IMR-90 (cell line): ENCODE data around the gene CTSS. TPM values are rescaled to one million over a fixed set of nuclear protein-coding genes. Genes with fewer than 3 reads are reported as not detected.
"Not testable (repeated sequence)": the region's sequence is repeated elsewhere in the genome, so short reads cannot be mapped to it uniquely, and the experiment has no call there.

Experiments used
- ATAC-seq: fragments of 200-7000 bp; cut with Tn5 transposase; 2 replicates; pipeline ENCODE4 v1.9.1; 2020; ENCODE audit warnings: low read depth, mild to moderate bottlenecking, moderate library complexity
- BruUV-seq: library from RNA; stranded (reverse); fragments of 400-500 nt; replicated peaks from 2 replicates; lab custom pipeline; 2021; lab: Mats Ljungman, UMichigan
- CTCF ChIA-PET: fragments of 300-600 bp; formaldehyde crosslinking; extraction: SDS; loops from one replicate; lab custom pipeline; 2021; ENCODE audit warnings: antibody characterized with exemption; lab: Yijun Ruan, JAX
- POLR2A ChIA-PET: fragments of 300-600 bp; sonication (Branson Sonifier 250); formaldehyde crosslinking; loops from one replicate; lab custom pipeline; 2022; ENCODE audit warnings: antibody characterized with exemption; ENCODE audit not compliant: unreplicated experiment; lab: Charles Lee
- DNase-seq: peaks from one replicate; pipeline ENCODE4 v3.0.0; 2013
- H2AFZ ChIP-seq: replicated peaks from 2 replicates; pipeline ENCODE3; 2013; ENCODE audit warnings: low read length, mild to moderate bottlenecking; ENCODE audit not compliant: poor library complexity
- H2AK5ac ChIP-seq: 2 replicates; pipeline ENCODE4 v1.6.1; 2013; ENCODE audit warnings: low read depth, low read length, inconsistent platforms
- H2AK9ac ChIP-seq: replicated peaks from 2 replicates; pipeline ENCODE3; 2013; ENCODE audit warnings: mild to moderate bottlenecking, low read depth, low read length, moderate library complexity; ENCODE audit not compliant: poor library complexity
- H2BK120ac ChIP-seq: 2 replicates; pipeline ENCODE4 v1.6.1; 2013; ENCODE audit warnings: low read depth, low read length, inconsistent platforms
- H2BK15ac ChIP-seq: 3 replicates; pipeline ENCODE4 v1.6.1; 2013; ENCODE audit warnings: low read depth, low read length, inconsistent platforms
- H2BK20ac ChIP-seq: 2 replicates; pipeline ENCODE4 v1.6.1; 2013; ENCODE audit warnings: low read depth, mild to moderate bottlenecking, inconsistent platforms, low read length, moderate library complexity
- H2BK5ac ChIP-seq: 2 replicates; pipeline ENCODE4 v1.6.1; 2013; ENCODE audit warnings: mild to moderate bottlenecking, low read depth, low read length, inconsistent platforms; ENCODE audit not compliant: poor library complexity, severe bottlenecking
- H3K14ac ChIP-seq: replicated peaks from 2 replicates; pipeline ENCODE4 v1.6.1; 2013; ENCODE audit warnings: low read depth, low read length, inconsistent platforms
- H3K18ac ChIP-seq: 2 replicates; pipeline ENCODE4 v1.6.1; 2013; ENCODE audit warnings: low read depth, low read length, control low read depth
- H3K23ac ChIP-seq: 2 replicates; pipeline ENCODE4 v1.6.1; 2013; ENCODE audit warnings: low read depth, low read length, inconsistent platforms
- H3K27ac ChIP-seq: 2 replicates; pipeline ENCODE4 v1.5.1; 2013; ENCODE audit warnings: mild to moderate bottlenecking, control low read depth, low read length; ENCODE audit not compliant: insufficient read depth
- H3K27me3 ChIP-seq: 2 replicates; pipeline ENCODE4 v1.6.1; 2013; ENCODE audit warnings: low read length; ENCODE audit not compliant: control insufficient read depth, insufficient read depth
- H3K36me3 ChIP-seq: 2 replicates; pipeline ENCODE4 v1.6.1; 2013; ENCODE audit warnings: low read length, mixed read lengths; ENCODE audit not compliant: control insufficient read depth, insufficient read depth
- H3K4ac ChIP-seq: 2 replicates; pipeline ENCODE4 v1.6.1; 2013; ENCODE audit warnings: low read depth, low read length, inconsistent platforms
- H3K4me1 ChIP-seq: 2 replicates; pipeline ENCODE4 v1.6.1; 2013; ENCODE audit warnings: low read length, mixed read lengths; ENCODE audit not compliant: control insufficient read depth, insufficient read depth
- H3K4me2 ChIP-seq: 2 replicates; pipeline ENCODE4 v1.6.1; 2013; ENCODE audit warnings: low read depth, mild to moderate bottlenecking, control low read depth, low read length, moderate library complexity
- H3K4me3 ChIP-seq: 2 replicates; pipeline ENCODE4 v1.5.1; 2013; ENCODE audit warnings: low read depth, mild to moderate bottlenecking, control low read depth, low read length, moderate library complexity; ENCODE audit not compliant: insufficient read depth
- H3K56ac ChIP-seq: 2 replicates; pipeline ENCODE4 v1.6.1; 2013; ENCODE audit warnings: low read length, inconsistent platforms; ENCODE audit not compliant: insufficient read depth; ENCODE audit errors: extremely low read depth
- H3K79me1 ChIP-seq, 2 experiments: 2 replicates each; pipeline ENCODE4 v1.6.1; 2013; ENCODE audit warnings: low read length in 2 of 2, inconsistent platforms in 1 of 2, low read depth in 1 of 2
- H3K9ac ChIP-seq: 2 replicates; pipeline ENCODE4 v1.6.1; 2013; ENCODE audit warnings: low read depth, low read length, control low read depth
- H3K9me1 ChIP-seq: 2 replicates; pipeline ENCODE4 v1.6.1; 2013; ENCODE audit warnings: low read length, inconsistent platforms; ENCODE audit not compliant: insufficient read depth
- H3K9me3 ChIP-seq: 2 replicates; pipeline ENCODE4 v1.6.1; 2013; ENCODE audit warnings: low read length; ENCODE audit not compliant: control insufficient read depth, insufficient read depth
- H4K20me1 ChIP-seq: 2 replicates; pipeline ENCODE4 v1.6.1; 2013; ENCODE audit warnings: low read length, inconsistent platforms; ENCODE audit not compliant: insufficient read depth
- H4K5ac ChIP-seq: 2 replicates; pipeline ENCODE4 v1.6.1; 2013; ENCODE audit warnings: mild to moderate bottlenecking, low read depth, low read length, control low read depth
- H4K8ac ChIP-seq, 2 experiments: 2 replicates each; pipeline ENCODE4 v1.6.1; 2013; ENCODE audit warnings: low read depth in 2 of 2, low read length in 2 of 2, control low read depth in 1 of 2, inconsistent platforms in 1 of 2
- H4K91ac ChIP-seq: 2 replicates; pipeline ENCODE4 v1.6.1; 2013; ENCODE audit warnings: low read depth, low read length, inconsistent platforms; ENCODE audit not compliant: insufficient read depth
- WGBS, 2 experiments: methylation state at CpG; one replicate each; pipeline versions ENCODE4 v1.1.5 to v1.1.7; 2013; ENCODE audit warnings: missing lambda C conversion rate in 2 of 2; ENCODE audit not compliant: insufficient read length in 1 of 2; ENCODE audit errors: extremely low coverage in 2 of 2; 5-methylcytosine and 5-hydroxymethylcytosine counted together
- dilution Hi-C: fragments of 300-500 bp; cut with HindIII; formaldehyde crosslinking; loops from one replicate; pipeline ENCODE4 v1.14.3; 2018; ENCODE audit warnings: low sequenced_read_pairs; ENCODE audit not compliant: unreplicated experiment
- in situ Hi-C: fragments of 300-500 bp; cut with MboI; formaldehyde crosslinking; loops from 3 replicates; pipeline ENCODE4 v1.14.3; 2019; ENCODE audit warnings: low sequenced_read_pairs, inconsistent platforms, mixed read lengths
- intact Hi-C: fragments of 100-400 bp; cut with micrococcal nuclease; formaldehyde crosslinking; loops from 2 replicates; pipeline ENCODE4 v1.10.0; 2022
- polyA plus RNA-seq, 3 experiments: library from polyadenylated mRNA; depleted of rRNA; stranded (reverse); fragments of >200 nt; gene quantifications; 2 replicates each; pipeline ENCODE4 v1.2.3, GENCODE V29; 2012; ENCODE audit warnings: low replicate concordance in 1 of 3
- total RNA-seq: library from RNA; depleted of rRNA; stranded (reverse); fragments of >200 nt; gene quantifications from 2 replicates; pipeline ENCODE4 v1.2.3, GENCODE V29; 2012

CTSS gene
- total and polyA plus RNA-seq, 2 of the 4 experiments (the other 2 are of a cell fraction) = 0.18 to 0.48 TPM

- H2BK5ac ChIP-seq, H2BK15ac ChIP-seq, H3K36me3 ChIP-seq, H2AK9ac ChIP-seq, H3K79me1 ChIP-seq, BruUV-seq, H3K27me3 ChIP-seq, H3K18ac ChIP-seq, H2BK20ac ChIP-seq, H3K4me2 ChIP-seq, H4K5ac ChIP-seq, H2BK120ac ChIP-seq, CTCF ChIA-PET, H3K9me1 ChIP-seq, dilution Hi-C loops, ATAC-seq, in situ Hi-C loops, H2AFZ ChIP-seq, intact Hi-C loops, H3K4ac ChIP-seq, H3K23ac ChIP-seq, H3K56ac ChIP-seq, H3K4me1 ChIP-seq, H3K27ac ChIP-seq, H3K14ac ChIP-seq, H4K20me1 ChIP-seq, H3K4me3 ChIP-seq, DNase-seq, H4K91ac ChIP-seq, H4K8ac ChIP-seq, H3K9ac ChIP-seq, H2AK5ac ChIP-seq, H3K9me3 ChIP-seq, POLR2A ChIA-PET: not testable (repeated sequence)
- 100% methylated on average over 4 of the region's 13 CpGs; no CpG with 5 or more reads in 1 of the 2 experiments for WGBS, 2 experiments
These were observed 10.4 kb upstream of the CTSS start for GRCh38 chr1:150775931-150776505.
